ENCODE measurements around the gene KDM2B.

- TF ChIP-seq YY1 (IDR thresholded peaks at IDR 0.05; ENCODE audit: low read depth, low read length) (no peak), EZH2 (IDR thresholded peaks at IDR 0.05; ENCODE audit: borderline replicate concordance, control insufficient read depth, low read depth, low read length) (no peak), CTCF (IDR thresholded peaks at IDR 0.05 in 2 of 3, conservative IDR thresholded peaks at IDR 0.05 in 1 of 3; ENCODE audit: control insufficient read depth in 2 of 3, extremely low read depth in 1 of 3, insufficient read depth in 1 of 3, low read depth in 3 of 3, low read length in 3 of 3) (no peak), SPI1 (IDR thresholded peaks at IDR 0.05; ENCODE audit: borderline replicate concordance, insufficient read depth, low read depth, low read length) (no peak), HDAC6 (IDR thresholded peaks at IDR 0.05; ENCODE audit: unreplicated experiment) (no peak), BHLHE40 (IDR thresholded peaks at IDR 0.05; ENCODE audit: borderline replicate concordance in 1 of 2, low read depth in 2 of 2, low read length in 1 of 2) (no peak), SRF (IDR thresholded peaks at IDR 0.05; ENCODE audit: low read depth in 2 of 2, low read length in 2 of 2) (no peak), BMI1 (IDR thresholded peaks at IDR 0.05; ENCODE audit: borderline replicate concordance) (no peak), REST (IDR thresholded peaks at IDR 0.05; ENCODE audit: low read depth, low read length) (no peak), SUZ12 (IDR thresholded peaks at IDR 0.05; ENCODE audit: unreplicated experiment) (no peak), EGR1 (IDR thresholded peaks at IDR 0.05; ENCODE audit: borderline replicate concordance in 1 of 2, low read depth in 2 of 2, low read length in 2 of 2) (no peak)
Measured at GRCh38 chr12:121397521-121397920, 183.3 kb downstream of the KDM2B start.

All from GM12878 (cell line).